GM19438 (cell line): Measurements from ENCODE around the gene ATP13A4.
A peak's percentile ranks its signal among the peaks of the same experiment; 100 is the strongest.

ENCODE experiments used
- ATAC-seq: cut with Tn5 transposase; IDR thresholded peaks from one replicate; pipeline ENCODE4 v1.9.1; 2021; ENCODE audit warnings: low read depth; ENCODE audit not compliant: unreplicated experiment

Gene ATP13A4

GRCh38 chr3:193407112-193407511, 147.6 kb downstream of the ATP13A4 start:
- no peak for ATAC-seq

- ATAC-seq, result no peak
Observed at GRCh38 chr3:193403307-193403706, 151.4 kb downstream of the ATP13A4 start.

GRCh38 chr3:193400304-193400703, 154.4 kb downstream of the ATP13A4 start:
- no peak for ATAC-seq

GRCh38 chr3:193396451-193397244, 158.0 kb downstream of the ATP13A4 start:
- ATAC-seq, result no peak

- no peak for ATAC-seq
Observed at GRCh38 chr3:193391902-193392301, 162.8 kb downstream of the ATP13A4 start.

GRCh38 chr3:193389335-193389734, 165.4 kb downstream of the ATP13A4 start:
- no peak for ATAC-seq

- no peak for ATAC-seq
Observed at GRCh38 chr3:193388361-193388760, 166.3 kb downstream of the ATP13A4 start.

GRCh38 chr3:193387596-193387995, 167.1 kb downstream of the ATP13A4 start:
- no peak for ATAC-seq

GRCh38 chr3:193378706-193379105, 176.0 kb downstream of the ATP13A4 start, which contains the start of gene ATP13A5:
ATP13A5 (minus strand) TSS chr3:193378753; CDS start chr3:193378725, 28 bp downstream.
- ATAC-seq, result no peak

GRCh38 chr3:193377591-193377990, 177.1 kb downstream of the ATP13A4 start:
- no peak for ATAC-seq

- no peak for ATAC-seq
Observed at GRCh38 chr3:193375614-193376013, 179.1 kb downstream of the ATP13A4 start.

- ATAC-seq, result peak; percentile 65
Observed at GRCh38 chr3:193372783-193373182, 181.9 kb downstream of the ATP13A4 start.

GRCh38 chr3:193367868-193368267, 186.8 kb downstream of the ATP13A4 start:
- no peak for ATAC-seq

- no peak for ATAC-seq
Observed at GRCh38 chr3:193357291-193357690, 197.4 kb downstream of the ATP13A4 start.

- ATAC-seq, result no peak
Observed at GRCh38 chr3:193354423-193354822, 200.3 kb downstream of the ATP13A4 start.
